Skin epidermis (tissue), 12 donors: Measurements from ENCODE around the gene ERLIN1.
A peak's percentile ranks its signal among the peaks of the same experiment; 100 is the strongest.

Source experiments
- H3K27ac ChIP-seq, 21 experiments: fragments of 200-600 bp; sonication (generic) in 11 of 21; one replicate each; pipeline ENCODE4 v1.5.0; 2020; ENCODE audit warnings: mild to moderate bottlenecking in 3 of 21, inconsistent platforms in 2 of 21, moderate library complexity in 2 of 21
- H3K4me3 ChIP-seq, 7 experiments: fragments of 200-600 bp; sonication (generic) in 2 of 7; one replicate each; pipeline ENCODE4 v1.5.0; 2020; ENCODE audit warnings: inconsistent platforms in 2 of 7, mild to moderate bottlenecking in 2 of 7, moderate library complexity in 1 of 7

ERLIN1 gene

GRCh38 chr10:100185364-100186252 lies at the start of gene ERLIN1:
ERLIN1 (minus strand) TSS chr10:100186029; CDS start chr10:100185626, 403 bp downstream.
- peak within 1 kb of the TSS; percentile 58 to 89 (median 78) for H3K4me3 ChIP-seq

GRCh38 chr10:100232101-100232500 lies 46.3 kb upstream of the ERLIN1 start:
- H3K4me3 ChIP-seq: no peak overlapping the region
- no peak overlapping the region for H3K27ac ChIP-seq

More at GRCh38 chr10:100185364-100186252, at the start of gene ERLIN1:
- peak within 1 kb of the TSS; percentile 35 to 95 (median 90) for H3K27ac ChIP-seq

DNA sequence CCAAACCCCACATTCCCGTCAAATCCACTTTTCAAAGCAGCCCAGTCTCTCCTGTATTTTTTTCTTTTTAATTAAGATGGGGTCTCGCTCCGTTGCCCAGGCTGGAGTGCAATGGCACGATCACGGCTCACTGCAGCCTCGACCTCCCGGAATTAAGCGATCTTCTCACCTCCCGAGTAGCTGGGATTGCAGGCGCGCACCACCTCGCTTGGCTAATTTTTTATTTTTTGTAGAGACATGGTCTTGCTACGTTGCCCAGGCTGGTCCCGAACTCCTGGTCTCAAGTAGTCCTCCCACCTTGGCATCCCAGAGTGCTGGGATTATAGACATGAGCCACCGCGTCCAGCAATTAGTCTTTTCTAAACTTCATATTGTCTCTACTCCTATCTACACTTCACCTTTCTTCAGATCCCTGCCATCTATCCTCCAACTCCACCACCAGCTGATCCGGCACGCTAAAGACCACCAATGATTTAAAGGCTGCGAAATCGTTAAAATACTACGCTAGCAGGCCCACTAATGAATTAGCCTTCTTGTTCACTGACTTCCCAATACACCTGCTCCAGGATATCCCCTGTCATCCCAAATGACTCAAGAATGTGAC lies 44.1 kb upstream of the ERLIN1 start:
- peak overlapping the region in 20 of 21 experiments; percentile 68 to 93 (median 86) for H3K27ac ChIP-seq
- H3K4me3 ChIP-seq: peak overlapping the region; percentile 64 to 99 (median 90)

DNA sequence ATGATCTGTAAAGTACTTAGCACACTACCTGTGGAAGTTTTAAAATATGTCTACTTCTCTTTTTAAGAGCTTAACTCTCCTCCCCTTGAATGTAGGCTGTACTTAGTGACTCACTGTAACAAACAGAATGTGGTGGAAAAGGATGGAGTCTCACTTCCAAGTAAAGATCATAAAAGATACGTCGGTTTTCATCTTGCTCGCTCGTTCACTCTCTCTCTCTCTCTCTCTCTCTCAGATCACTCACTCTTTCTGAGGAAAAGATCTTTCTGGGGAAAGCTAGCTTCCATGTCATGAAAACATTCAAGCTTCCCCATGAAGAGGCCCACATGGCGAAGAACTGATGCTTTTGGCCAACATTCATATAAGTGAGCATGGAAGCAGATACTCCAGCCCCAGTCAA lies 38.0 kb upstream of the ERLIN1 start:
- no peak overlapping the region for H3K27ac ChIP-seq
- H3K4me3 ChIP-seq: no peak overlapping the region

DNA sequence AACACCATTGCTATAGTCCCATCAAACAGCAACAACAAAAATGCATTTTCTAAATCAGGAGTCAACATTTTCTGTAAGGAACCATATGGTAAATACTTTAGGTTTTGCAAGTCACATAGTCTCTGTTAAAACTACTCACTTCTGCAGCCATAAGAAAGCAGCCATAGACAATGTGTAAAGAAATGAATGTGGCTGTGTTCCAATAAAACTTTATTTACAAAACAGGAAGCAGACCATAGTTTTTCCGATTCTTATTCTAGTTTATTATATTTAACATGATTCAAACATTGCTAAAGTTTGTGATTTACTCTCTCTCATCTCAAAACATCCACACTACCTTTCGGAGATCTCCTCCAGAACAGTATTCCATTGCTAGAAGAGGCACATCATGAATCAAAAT lies 36.7 kb upstream of the ERLIN1 start:
- Histone ChIP-seq H3K27ac (no peak overlapping the region), H3K4me3 (no peak overlapping the region)

GRCh38 chr10:100216006-100216405 lies 30.2 kb upstream of the ERLIN1 start:
- Histone ChIP-seq H3K4me3 (no peak overlapping the region), H3K27ac (no peak overlapping the region)

- Histone ChIP-seq H3K27ac (no peak overlapping the region), H3K4me3 (no peak overlapping the region)
Observed at GRCh38 chr10:100209303-100209702, 23.5 kb upstream of the ERLIN1 start.

- no peak overlapping the region for H3K27ac ChIP-seq
- H3K4me3 ChIP-seq: no peak overlapping the region
Observed at GRCh38 chr10:100208276-100208675, 22.4 kb upstream of the ERLIN1 start.

- Histone ChIP-seq H3K4me3 (no peak overlapping the region), H3K27ac (no peak overlapping the region)
Observed at GRCh38 chr10:100204370-100204769, 18.5 kb upstream of the ERLIN1 start.

- Histone ChIP-seq H3K27ac (no peak overlapping the region), H3K4me3 (no peak overlapping the region)
Observed at GRCh38 chr10:100201549-100201948, 15.7 kb upstream of the ERLIN1 start.

GRCh38 chr10:100194711-100195110 lies 8.9 kb upstream of the ERLIN1 start:
- no peak overlapping the region for H3K4me3 ChIP-seq
- H3K27ac ChIP-seq: no peak overlapping the region

DNA sequence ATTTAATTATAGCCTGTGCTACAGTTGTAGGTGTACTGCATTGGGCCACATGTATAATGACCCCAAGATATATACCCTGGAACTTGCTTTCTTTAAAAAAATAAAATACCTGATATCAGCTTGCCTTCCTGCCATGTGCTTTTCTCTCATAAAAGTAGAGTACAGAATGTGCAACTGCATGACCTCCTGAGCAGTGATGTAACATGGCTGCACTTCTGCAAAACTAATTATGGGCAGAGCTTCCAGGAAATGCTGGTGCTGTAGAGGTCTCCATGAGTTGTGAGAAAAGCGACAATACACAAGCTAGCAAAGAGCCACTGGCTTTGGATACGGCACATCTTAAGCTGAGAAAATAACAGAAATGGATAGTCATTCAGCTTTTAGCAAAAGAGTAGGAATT lies 6.5 kb upstream of the ERLIN1 start:
- no peak overlapping the region for H3K4me3 ChIP-seq
- no peak overlapping the region for H3K27ac ChIP-seq

GRCh38 chr10:100186253-100187212 lies 704 bp upstream of the ERLIN1 start:
- Histone ChIP-seq H3K27ac (peak overlapping the region in 20 of 21 experiments; percentile 78 to 95 (median 90)), H3K4me3 (peak overlapping the region; percentile 58 to 89 (median 78))

DNA sequence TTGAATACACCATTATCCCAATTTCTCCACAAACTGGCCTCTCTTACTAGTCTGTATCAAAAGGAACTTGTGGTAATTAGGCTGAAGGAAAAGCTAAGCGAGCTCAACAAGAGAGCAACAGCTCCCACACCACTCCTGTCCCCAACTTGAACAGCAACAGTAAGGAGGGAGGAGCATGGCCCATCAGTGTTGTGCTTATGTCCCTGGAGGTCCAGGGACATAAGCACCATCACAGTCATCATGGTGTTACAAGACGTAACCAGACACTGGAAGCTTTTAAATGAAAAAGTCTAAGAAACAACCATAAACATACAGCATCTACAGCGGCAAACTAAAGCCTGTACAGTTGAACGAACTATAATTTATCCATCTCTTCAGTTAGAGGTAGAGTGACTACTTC lies 989 bp downstream of the ERLIN1 start:
- H3K4me3 ChIP-seq: peak overlapping the region; percentile 58 to 89 (median 78)
- peak overlapping the region in 18 of 21 experiments; percentile 78 to 95 (median 90) for H3K27ac ChIP-seq

DNA sequence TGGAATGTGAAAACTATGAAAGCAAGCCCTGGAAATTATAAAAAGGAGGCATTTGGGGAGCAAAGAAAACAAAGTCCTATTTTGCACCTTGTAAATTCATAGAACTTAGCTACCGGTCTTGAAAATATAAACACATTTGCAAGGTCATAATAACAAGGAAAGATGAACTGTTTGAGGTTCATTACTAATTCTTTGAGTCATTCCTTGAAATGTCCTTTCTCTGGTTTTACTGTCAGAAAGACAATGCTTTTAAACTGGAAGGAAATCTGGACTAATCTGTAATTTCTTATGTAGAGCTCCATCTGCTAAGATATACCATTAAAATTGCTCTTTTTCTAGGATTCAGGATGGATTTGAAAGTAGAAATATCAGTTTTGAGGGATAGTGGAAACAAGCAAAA lies 1.4 kb downstream of the ERLIN1 start:
- H3K27ac ChIP-seq: peak overlapping the region in 13 of 21 experiments; percentile 19 to 94 (median 90)

DNA sequence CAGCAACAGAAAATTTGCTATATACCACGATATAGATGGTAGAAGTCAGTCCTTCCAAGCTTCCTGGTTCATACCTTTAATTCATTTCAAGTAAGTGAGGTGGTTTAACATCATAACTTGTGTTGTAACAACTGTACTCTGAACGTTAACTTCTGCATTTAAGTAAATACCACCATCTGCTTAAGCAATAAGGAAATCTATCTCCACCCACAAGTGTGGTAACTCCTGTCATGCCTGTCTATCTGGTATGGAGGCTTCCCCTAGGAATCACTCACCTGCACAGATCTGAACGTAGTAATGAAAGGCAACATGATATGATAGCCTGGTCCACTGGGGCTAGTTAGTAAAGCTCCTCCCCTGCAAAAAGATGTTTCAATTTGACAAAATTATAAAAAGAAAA lies 2.3 kb downstream of the ERLIN1 start:
- H3K4me3 ChIP-seq: no peak overlapping the region
- peak overlapping the region in 8 of 21 experiments; percentile 11 to 90 (median 57) for H3K27ac ChIP-seq

More for the DNA sequence above, 1.4 kb downstream of the ERLIN1 start:
- peak overlapping the region in 5 of 7 experiments; percentile 76 to 89 (median 87) for H3K4me3 ChIP-seq

DNA sequence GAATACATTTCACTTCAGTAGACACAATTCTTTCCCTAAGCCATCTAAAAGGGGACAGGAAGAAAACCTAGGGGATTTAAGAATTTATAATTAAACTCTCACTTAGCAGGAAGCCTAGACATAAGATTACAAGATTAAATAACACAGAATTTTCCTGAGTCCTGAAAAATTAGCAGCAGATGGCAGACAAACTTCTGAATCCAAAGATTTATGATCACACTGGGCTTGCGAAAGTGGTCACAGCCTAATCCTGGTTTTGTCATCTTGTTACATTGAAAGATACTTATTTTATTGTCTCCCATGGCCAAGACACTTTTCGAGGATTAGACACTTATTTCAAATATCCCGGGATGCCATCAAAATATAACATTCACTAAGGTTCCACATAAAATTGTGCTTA lies 2.9 kb downstream of the ERLIN1 start:
- no peak overlapping the region for H3K4me3 ChIP-seq
- peak overlapping the region in 7 of 21 experiments; percentile 12 to 90 (median 27) for H3K27ac ChIP-seq

- Histone ChIP-seq H3K27ac (peak overlapping the region in 2 of 21 experiments; percentile 14 to 90), H3K4me3 (no peak overlapping the region)
Observed at GRCh38 chr10:100182281-100182680, 3.5 kb downstream of the ERLIN1 start.

DNA sequence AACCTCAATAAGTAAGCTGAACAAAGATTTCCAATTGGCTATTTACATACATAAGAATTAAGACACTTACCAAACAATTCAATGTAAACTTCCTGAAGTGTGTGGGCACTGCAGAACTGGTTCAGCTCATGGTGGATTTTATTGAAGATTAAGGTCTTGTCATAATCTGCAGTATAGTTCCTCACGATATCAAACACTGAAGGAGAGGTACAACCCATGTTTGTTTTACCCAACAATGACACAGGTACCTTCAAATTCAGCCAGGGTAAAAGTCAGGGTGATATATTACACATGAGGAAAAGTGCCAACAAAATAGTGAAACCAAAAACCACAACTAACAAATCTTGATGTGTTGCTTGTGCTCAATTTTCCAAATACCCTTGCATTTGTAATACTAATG lies 10.0 kb downstream of the ERLIN1 start:
- no peak overlapping the region for H3K27ac ChIP-seq
- H3K4me3 ChIP-seq: no peak overlapping the region
